Measurements from ENCODE around the gene TASP1. TPM values are rescaled to one million over a fixed set of nuclear protein-coding genes. Genes with fewer than 3 reads are reported as not detected.

The TASP1 gene
- total RNA-seq, 1 experiment from 2014 or later = 9.5 TPM

DNA sequence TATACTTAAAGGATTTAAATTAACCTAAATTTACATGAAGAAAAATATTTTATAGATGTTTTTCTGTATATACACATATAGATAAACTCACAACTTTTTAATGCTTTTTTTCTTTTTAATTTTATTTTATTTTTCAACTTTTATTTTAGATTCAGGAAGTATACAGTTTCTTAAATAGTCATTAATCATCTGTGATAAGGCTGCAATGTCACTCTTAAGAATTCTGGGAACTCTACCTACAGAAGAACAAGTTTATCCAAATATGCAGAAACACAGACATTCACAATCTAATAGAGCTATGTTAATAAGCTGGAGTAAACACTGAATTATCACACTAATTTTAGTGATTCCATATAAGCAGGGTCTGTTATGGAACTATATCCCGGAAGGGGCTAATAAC lies 181.2 kb downstream of the TASP1 start:
- no peak for DNase-seq
- H2BK5ac ChIP-seq (ENCODE audit: insufficient read length, low read length) = no peak overlapping the region

More for the DNA sequence above, 181.2 kb downstream of the TASP1 start:
- TF ChIP-seq, protein P1, sequence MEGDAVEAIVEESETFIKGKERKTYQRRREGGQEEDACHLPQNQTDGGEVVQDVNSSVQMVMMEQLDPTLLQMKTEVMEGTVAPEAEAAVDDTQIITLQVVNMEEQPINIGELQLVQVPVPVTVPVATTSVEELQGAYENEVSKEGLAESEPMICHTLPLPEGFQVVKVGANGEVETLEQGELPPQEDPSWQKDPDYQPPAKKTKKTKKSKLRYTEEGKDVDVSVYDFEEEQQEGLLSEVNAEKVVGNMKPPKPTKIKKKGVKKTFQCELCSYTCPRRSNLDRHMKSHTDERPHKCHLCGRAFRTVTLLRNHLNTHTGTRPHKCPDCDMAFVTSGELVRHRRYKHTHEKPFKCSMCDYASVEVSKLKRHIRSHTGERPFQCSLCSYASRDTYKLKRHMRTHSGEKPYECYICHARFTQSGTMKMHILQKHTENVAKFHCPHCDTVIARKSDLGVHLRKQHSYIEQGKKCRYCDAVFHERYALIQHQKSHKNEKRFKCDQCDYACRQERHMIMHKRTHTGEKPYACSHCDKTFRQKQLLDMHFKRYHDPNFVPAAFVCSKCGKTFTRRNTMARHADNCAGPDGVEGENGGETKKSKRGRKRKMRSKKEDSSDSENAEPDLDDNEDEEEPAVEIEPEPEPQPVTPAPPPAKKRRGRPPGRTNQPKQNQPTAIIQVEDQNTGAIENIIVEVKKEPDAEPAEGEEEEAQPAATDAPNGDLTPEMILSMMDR (conservative IDR thresholded peaks at IDR 0.05) = no peak
- H3K27me3 ChIP-seq (ENCODE audit: insufficient read depth, low read length) = no peaks in the 10 kb centered on the region
- no CpG with 5 or more reads among the region's 1 CpG for WGBS (ENCODE audit: extremely low coverage, insufficient read length, low lambda C conversion rate)
- H2BK15ac ChIP-seq (ENCODE audit: low read depth, low read length) = no peak overlapping the region
- no peak overlapping the region for H3K27ac ChIP-seq (ENCODE audit: insufficient read length, low read depth, low read length)
- H3K23me2 ChIP-seq (ENCODE audit: insufficient read length, low read depth, low read length, poor library complexity, severe bottlenecking) = no peaks in the 10 kb centered on the region
- H2BK20ac ChIP-seq (ENCODE audit: low read depth, low read length, poor library complexity, severe bottlenecking) = no peak overlapping the region
- no peaks in the 10 kb centered on the region for H3K79me1 ChIP-seq (ENCODE audit: insufficient read depth, low read depth, low read length, poor library complexity, severe bottlenecking)
- no peak overlapping the region for H3K4ac ChIP-seq (ENCODE audit: low read depth, low read length)
- no peak overlapping the region for H3K18ac ChIP-seq (ENCODE audit: insufficient read length, low read depth, low read length)
- H3K79me2 ChIP-seq (ENCODE audit: insufficient read depth, low read length) = no peaks in the 10 kb centered on the region
- no peak overlapping the region for H2AK5ac ChIP-seq (ENCODE audit: insufficient read length, low read length)
- no peak overlapping the region for H4K5ac ChIP-seq (ENCODE audit: insufficient read length, low read depth, low read length)
- no peak overlapping the region for H3K9ac ChIP-seq (ENCODE audit: extremely low read depth, insufficient read length, low read length)
- no peak overlapping the region for H2AFZ ChIP-seq (ENCODE audit: low read length)
- H4K91ac ChIP-seq (ENCODE audit: insufficient read length, low read depth, low read length) = no peak overlapping the region
- 0 out of 2 replicates have a peak, but pooled peaks cover 2% of the 10 kb centered on the region for H3K4me1 ChIP-seq (ENCODE audit: insufficient read depth, low read length)
- Mint-ChIP-seq H3K4me1 (peaks cover 0 to 17% of the 10 kb centered on the region in 2 experiments; a peak in 2 of 4 replicates), H3K4me3 (no peak overlapping the region), H3K27me3 (ENCODE audit: low read depth) (no peaks in the 10 kb centered on the region), H3K9me3 (no peaks in the 10 kb centered on the region), H3K27ac (no peak overlapping the region), H3K36me3 (ENCODE audit: insufficient read depth in 1 of 3, low read depth in 3 of 3) (peaks cover 0 to 6% (median 2%) of the 10 kb centered on the region in 3 experiments; a peak in 2 of 7 replicates)
- H3K9me3 ChIP-seq (ENCODE audit: control insufficient read depth, low read depth, low read length) = no peaks in the 10 kb centered on the region
- no peaks in the 10 kb centered on the region for H4K20me1 ChIP-seq (ENCODE audit: control insufficient read depth, insufficient read depth, insufficient read length)
- no peak overlapping the region for H3T11ph ChIP-seq (ENCODE audit: low read length)
- no peak overlapping the region for H3K23ac ChIP-seq (ENCODE audit: insufficient read length, low read depth, low read length)
- no peak overlapping the region for H3K4me2 ChIP-seq (ENCODE audit: insufficient read depth, insufficient read length, low read length)
- no peak overlapping the region for H4K8ac ChIP-seq (replicated peaks; ENCODE audit: insufficient read length, low read depth, low read length)
- H2BK120ac ChIP-seq (ENCODE audit: low read depth, low read length, poor library complexity, severe bottlenecking) = no peak overlapping the region
- no peak overlapping the region for H3K14ac ChIP-seq (ENCODE audit: insufficient read depth, low read length)
- no peak overlapping the region for H3K56ac ChIP-seq (ENCODE audit: insufficient read length, low read depth, low read length)
- H2BK12ac ChIP-seq (ENCODE audit: insufficient read length, low read depth, low read length) = no peak overlapping the region

Data from H9 (cell line).